GM12872 (cell line): ENCODE results near the gene MYO3A.

Experiments
- TF ChIP-seq, protein P1 (sequence below): IDR thresholded peaks from 3 replicates; pipeline ENCODE4 v1.5.1; 2011; ENCODE audit warnings: low read depth, mild to moderate bottlenecking, low read length, moderate library complexity; ENCODE audit not compliant: insufficient read depth

The MYO3A gene, protein sequence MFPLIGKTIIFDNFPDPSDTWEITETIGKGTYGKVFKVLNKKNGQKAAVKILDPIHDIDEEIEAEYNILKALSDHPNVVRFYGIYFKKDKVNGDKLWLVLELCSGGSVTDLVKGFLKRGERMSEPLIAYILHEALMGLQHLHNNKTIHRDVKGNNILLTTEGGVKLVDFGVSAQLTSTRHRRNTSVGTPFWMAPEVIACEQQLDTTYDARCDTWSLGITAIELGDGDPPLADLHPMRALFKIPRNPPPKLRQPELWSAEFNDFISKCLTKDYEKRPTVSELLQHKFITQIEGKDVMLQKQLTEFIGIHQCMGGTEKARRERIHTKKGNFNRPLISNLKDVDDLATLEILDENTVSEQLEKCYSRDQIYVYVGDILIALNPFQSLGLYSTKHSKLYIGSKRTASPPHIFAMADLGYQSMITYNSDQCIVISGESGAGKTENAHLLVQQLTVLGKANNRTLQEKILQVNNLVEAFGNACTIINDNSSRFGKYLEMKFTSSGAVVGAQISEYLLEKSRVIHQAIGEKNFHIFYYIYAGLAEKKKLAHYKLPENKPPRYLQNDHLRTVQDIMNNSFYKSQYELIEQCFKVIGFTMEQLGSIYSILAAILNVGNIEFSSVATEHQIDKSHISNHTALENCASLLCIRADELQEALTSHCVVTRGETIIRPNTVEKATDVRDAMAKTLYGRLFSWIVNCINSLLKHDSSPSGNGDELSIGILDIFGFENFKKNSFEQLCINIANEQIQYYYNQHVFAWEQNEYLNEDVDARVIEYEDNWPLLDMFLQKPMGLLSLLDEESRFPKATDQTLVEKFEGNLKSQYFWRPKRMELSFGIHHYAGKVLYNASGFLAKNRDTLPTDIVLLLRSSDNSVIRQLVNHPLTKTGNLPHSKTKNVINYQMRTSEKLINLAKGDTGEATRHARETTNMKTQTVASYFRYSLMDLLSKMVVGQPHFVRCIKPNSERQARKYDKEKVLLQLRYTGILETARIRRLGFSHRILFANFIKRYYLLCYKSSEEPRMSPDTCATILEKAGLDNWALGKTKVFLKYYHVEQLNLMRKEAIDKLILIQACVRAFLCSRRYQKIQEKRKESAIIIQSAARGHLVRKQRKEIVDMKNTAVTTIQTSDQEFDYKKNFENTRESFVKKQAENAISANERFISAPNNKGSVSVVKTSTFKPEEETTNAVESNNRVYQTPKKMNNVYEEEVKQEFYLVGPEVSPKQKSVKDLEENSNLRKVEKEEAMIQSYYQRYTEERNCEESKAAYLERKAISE (N-terminal part only)

DNA sequence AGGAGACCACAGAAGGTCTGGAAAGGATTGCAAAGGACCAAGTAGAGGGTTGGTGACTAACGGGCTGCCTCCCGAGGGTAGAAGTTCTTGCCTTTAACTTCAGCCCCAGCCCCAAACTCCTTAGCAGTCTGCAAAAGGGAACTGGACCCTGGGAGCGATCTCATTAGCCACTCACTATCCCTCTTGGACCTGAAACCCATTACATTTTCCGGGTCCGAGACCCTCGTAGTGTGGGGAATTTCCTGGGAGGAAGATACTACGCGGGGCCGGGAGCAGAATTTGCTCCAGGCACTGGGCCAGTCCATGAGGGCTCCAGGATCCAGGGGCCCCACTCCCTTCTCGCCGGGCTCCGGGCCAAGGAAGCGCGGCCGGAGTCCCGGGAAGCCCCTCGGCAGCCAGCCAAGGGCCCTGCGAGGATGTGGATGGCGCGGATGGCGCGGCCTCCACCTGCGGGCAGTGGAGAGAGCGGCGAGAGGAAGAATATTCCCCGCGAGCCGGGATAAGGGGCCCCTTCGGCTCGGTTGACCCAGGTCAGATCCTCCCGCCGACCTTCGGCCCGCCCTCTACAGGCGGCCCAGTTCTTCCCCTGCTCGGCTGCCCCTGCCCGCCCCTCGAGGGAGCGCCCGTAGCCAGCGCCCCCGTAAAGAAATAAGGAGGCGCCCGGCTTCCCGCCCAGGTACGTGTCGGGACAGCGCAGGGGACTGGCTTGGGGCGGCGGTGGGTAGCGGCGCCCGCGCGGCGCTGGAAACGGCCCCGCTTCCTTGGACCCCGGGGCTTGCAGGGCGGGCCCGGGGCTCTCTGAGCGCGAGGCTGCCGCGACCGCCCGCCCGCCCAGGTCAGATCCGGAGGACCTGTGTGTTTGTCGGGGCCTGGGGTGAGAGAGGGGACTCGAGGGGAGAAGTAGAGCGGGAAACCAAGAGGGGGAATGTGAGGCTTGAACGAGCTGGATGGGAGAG lies at the start of gene MYO3A:
Gene MYO3A, plus strand, starts transcription at position 577 of the 956 bp plus-strand sequence. CDS start 17,882 bp downstream, outside the sequence.
- TF ChIP-seq, protein P1, sequence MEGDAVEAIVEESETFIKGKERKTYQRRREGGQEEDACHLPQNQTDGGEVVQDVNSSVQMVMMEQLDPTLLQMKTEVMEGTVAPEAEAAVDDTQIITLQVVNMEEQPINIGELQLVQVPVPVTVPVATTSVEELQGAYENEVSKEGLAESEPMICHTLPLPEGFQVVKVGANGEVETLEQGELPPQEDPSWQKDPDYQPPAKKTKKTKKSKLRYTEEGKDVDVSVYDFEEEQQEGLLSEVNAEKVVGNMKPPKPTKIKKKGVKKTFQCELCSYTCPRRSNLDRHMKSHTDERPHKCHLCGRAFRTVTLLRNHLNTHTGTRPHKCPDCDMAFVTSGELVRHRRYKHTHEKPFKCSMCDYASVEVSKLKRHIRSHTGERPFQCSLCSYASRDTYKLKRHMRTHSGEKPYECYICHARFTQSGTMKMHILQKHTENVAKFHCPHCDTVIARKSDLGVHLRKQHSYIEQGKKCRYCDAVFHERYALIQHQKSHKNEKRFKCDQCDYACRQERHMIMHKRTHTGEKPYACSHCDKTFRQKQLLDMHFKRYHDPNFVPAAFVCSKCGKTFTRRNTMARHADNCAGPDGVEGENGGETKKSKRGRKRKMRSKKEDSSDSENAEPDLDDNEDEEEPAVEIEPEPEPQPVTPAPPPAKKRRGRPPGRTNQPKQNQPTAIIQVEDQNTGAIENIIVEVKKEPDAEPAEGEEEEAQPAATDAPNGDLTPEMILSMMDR, result no peak

DNA sequence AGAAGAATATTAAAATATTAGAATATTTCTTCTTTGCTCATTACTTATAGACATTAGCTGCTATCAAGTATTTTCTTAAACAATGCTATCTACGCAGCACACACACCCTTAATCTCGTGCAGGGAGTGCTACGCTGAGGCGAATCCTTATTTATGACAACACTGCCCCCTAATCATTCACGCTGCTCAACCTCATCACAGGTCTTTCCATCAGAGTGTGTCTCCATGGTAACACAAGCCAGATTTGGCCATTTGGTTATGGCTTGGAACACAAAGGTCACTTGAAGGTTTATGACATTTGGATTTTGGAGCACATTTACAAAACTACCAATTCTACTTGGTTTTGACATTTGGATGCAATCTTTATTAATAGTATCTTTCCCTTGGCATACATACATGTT lies 45.4 kb upstream of the MYO3A start:
- TF ChIP-seq, protein P1, result no peak

DNA sequence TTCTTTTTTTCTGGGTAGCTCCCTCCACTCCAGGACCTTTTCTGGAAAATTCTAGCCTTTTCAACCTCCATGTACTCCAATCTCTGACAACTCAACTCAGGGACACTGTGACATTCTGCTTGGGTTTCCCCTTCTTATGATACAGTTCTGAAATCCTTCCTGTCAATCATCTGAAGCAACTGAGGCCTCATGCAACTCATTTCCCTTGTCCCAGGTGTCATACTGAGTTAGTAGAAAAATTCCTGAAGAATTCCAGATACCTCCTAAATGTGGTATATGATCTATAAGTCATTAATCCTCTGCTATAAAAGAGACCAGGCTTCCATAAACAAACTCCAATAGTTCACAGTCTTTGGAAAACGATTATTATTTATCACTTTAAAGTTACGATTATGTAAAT lies 43.0 kb upstream of the MYO3A start:
- TF ChIP-seq, protein P1, result no peak

DNA sequence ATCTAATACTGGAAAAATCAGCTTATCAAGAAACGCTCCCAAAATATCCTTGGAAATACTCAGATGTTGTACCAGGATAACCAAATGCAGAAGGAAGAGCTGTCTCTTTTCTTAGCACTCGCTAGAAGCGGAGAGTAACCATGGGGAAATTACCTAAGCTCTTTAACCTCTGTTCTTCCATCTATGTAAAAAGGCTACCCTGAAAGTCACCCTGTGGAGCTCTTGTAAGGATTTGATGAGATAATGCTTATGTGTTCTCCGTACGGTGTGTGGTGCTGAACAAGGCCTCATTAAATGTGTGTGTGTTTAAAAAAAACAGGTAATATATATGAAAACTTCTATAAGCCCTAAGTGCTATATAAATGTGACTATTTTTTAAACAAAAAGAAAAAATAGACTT lies 38.2 kb upstream of the MYO3A start:
- TF ChIP-seq, protein P1, result no peak

DNA sequence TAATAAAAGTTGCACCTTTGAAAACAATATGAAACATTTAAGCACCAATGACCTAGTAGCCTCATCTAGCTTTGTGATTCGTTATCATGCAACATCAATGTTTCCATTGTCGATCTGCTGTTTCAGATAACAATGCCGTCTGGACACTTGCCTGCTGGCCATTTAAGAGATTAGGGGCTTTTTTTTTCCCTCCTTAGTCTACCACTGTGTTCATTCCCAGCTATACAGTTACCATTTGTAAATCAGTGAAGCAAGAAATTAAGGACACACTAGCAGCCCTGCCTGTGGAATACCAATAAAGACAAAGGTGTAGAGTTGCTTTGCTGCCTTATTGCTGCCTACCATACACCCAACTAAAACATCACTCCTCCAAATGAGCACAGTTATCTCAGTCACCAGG lies 37.6 kb upstream of the MYO3A start:
- TF ChIP-seq, protein P1, result no peak

DNA sequence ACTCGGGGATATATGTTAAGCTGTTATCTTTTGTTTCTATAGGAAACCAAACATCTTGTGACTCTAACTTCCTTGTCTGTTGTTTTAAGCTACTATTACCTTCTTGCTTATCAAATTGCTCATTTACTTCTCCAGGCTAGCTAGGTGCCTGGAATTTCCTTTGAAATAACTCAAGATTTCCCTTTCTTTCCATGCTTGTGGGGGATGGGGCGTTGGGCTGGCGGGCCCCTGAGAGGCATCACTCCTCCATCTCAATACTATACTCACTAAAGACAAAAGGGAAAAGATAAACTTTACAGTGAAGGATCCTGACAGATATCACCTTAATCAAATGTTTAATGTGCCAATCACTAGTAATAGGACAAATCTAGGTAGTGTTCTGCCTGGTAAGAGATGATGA lies 34.7 kb upstream of the MYO3A start:
- TF ChIP-seq, protein P1, result no peak
